ENCODE results near the gene HMCN2.

HMCN2 gene

GRCh38 chr9:130382636-130383349 is 117.2 kb downstream of the HMCN2 start:
- Histone ChIP-seq H3K36me3 (ENCODE audit: control insufficient read depth in 2 of 2, insufficient read depth in 2 of 2, low read length in 2 of 2) (no peaks in the 10 kb centered on the region), H3K27ac (ENCODE audit: low read depth in 2 of 2, low read length in 2 of 2) (no peak overlapping the region)

DNA sequence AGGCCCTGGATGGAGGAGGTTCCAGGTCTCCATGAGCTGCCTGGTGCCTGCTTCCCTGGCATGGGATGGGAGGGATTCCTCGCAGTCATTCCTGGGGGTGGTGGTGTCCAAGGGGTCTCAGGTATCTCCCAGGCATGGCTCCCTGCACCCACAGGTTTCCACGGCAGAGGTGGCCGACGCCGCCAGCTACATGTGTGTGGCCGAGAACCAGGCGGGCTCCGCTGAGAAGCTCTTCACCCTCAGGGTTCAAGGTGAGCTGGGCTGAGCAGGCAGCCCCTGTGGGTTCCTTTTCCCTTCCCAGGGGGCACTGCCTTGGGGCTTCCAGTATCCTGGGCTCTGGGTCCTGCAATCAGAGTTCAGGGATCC is 117.8 kb downstream of the HMCN2 start:
- Histone ChIP-seq H3K9ac (ENCODE audit: low read depth in 1 of 2, low read length in 2 of 2) (no peak overlapping the region), H3K27ac (ENCODE audit: low read depth in 2 of 2, low read length in 2 of 2) (no peak overlapping the region), H3K4me1 (ENCODE audit: control insufficient read depth in 2 of 2, insufficient read depth in 2 of 2, low read length in 2 of 2) (no peaks in the 10 kb centered on the region), H3K4me3 (ENCODE audit: low read length in 2 of 2) (no peak overlapping the region), H3K27me3 (ENCODE audit: control insufficient read depth in 2 of 2, insufficient read depth in 2 of 2, low read length in 2 of 2) (no peaks in the 10 kb centered on the region), H3K36me3 (ENCODE audit: control insufficient read depth in 2 of 2, insufficient read depth in 2 of 2, low read length in 2 of 2) (no peaks in the 10 kb centered on the region), H3K9me3 (ENCODE audit: control insufficient read depth in 2 of 2, low read length in 2 of 2) (no peaks in the 10 kb centered on the region)

More at GRCh38 chr9:130382636-130383349, 117.2 kb downstream of the HMCN2 start:
- no peaks in the 10 kb centered on the region for H3K9me3 ChIP-seq (ENCODE audit: control insufficient read depth in 2 of 2, low read length in 2 of 2)
- H3K4me3 ChIP-seq (ENCODE audit: low read length in 2 of 2), result no peak overlapping the region
- H3K9ac ChIP-seq (ENCODE audit: low read depth in 1 of 2, low read length in 2 of 2), result no peak overlapping the region
- no peaks in the 10 kb centered on the region for H3K4me1 ChIP-seq (ENCODE audit: control insufficient read depth in 2 of 2, insufficient read depth in 2 of 2, low read length in 2 of 2)
- H3K27me3 ChIP-seq (ENCODE audit: control insufficient read depth in 2 of 2, insufficient read depth in 2 of 2, low read length in 2 of 2), result no peaks in the 10 kb centered on the region

GRCh38 chr9:130383979-130384676 is 118.6 kb downstream of the HMCN2 start:
- Histone ChIP-seq H3K9ac (ENCODE audit: low read depth in 1 of 2, low read length in 2 of 2) (no peak overlapping the region), H3K27me3 (ENCODE audit: control insufficient read depth in 2 of 2, insufficient read depth in 2 of 2, low read length in 2 of 2) (no peaks in the 10 kb centered on the region), H3K27ac (ENCODE audit: low read depth in 2 of 2, low read length in 2 of 2) (no peak overlapping the region), H3K36me3 (ENCODE audit: control insufficient read depth in 2 of 2, insufficient read depth in 2 of 2, low read length in 2 of 2) (no peaks in the 10 kb centered on the region), H3K4me1 (ENCODE audit: control insufficient read depth in 2 of 2, insufficient read depth in 2 of 2, low read length in 2 of 2) (no peaks in the 10 kb centered on the region), H3K4me3 (ENCODE audit: low read length in 2 of 2) (no peak overlapping the region), H3K9me3 (ENCODE audit: control insufficient read depth in 2 of 2, low read length in 2 of 2) (no peaks in the 10 kb centered on the region)

DNA sequence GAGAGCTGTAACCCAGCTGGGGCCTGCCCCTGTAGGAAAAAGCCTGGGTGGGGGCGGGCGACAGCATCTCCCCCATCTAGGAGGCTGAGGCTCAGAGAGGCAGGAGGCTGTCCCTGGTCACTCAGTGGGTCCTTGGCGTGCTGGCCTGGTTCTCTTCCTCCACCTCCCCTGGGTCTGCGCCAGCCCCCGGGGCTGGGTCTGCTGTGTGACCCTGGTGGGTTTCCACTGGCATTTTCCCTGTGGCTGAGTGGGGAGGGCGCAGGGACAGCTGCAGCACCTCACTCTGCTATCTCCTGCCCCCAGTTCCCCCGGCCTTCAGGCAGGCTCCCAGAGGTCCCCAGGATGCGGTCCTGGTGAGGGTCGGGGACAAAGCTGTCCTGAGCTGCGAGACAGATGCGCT is 119.7 kb downstream of the HMCN2 start:
- Histone ChIP-seq H3K36me3 (ENCODE audit: control insufficient read depth in 2 of 2, insufficient read depth in 2 of 2, low read length in 2 of 2) (no peaks in the 10 kb centered on the region), H3K4me1 (ENCODE audit: control insufficient read depth in 2 of 2, insufficient read depth in 2 of 2, low read length in 2 of 2) (no peaks in the 10 kb centered on the region), H3K9me3 (ENCODE audit: control insufficient read depth in 2 of 2, low read length in 2 of 2) (no peaks in the 10 kb centered on the region), H3K27ac (ENCODE audit: low read depth in 2 of 2, low read length in 2 of 2) (no peak overlapping the region), H3K27me3 (ENCODE audit: control insufficient read depth in 2 of 2, insufficient read depth in 2 of 2, low read length in 2 of 2) (no peaks in the 10 kb centered on the region), H3K4me3 (ENCODE audit: low read length in 2 of 2) (no peak overlapping the region), H3K9ac (ENCODE audit: low read depth in 1 of 2, low read length in 2 of 2) (no peak overlapping the region)

- H3K27ac ChIP-seq (ENCODE audit: low read depth in 2 of 2, low read length in 2 of 2), result no peak overlapping the region
- H3K4me1 ChIP-seq (ENCODE audit: control insufficient read depth in 2 of 2, insufficient read depth in 2 of 2, low read length in 2 of 2), result peaks cover 0 to 9% of the 10 kb centered on the region in 2 donors
- H3K9me3 ChIP-seq (ENCODE audit: control insufficient read depth in 2 of 2, low read length in 2 of 2), result no peaks in the 10 kb centered on the region
- no peaks in the 10 kb centered on the region for H3K27me3 ChIP-seq (ENCODE audit: control insufficient read depth in 2 of 2, insufficient read depth in 2 of 2, low read length in 2 of 2)
- H3K4me3 ChIP-seq (ENCODE audit: low read length in 2 of 2), result no peak overlapping the region
- H3K36me3 ChIP-seq (ENCODE audit: control insufficient read depth in 2 of 2, insufficient read depth in 2 of 2, low read length in 2 of 2), result no peaks in the 10 kb centered on the region
- no peak overlapping the region for H3K9ac ChIP-seq (ENCODE audit: low read depth in 1 of 2, low read length in 2 of 2)
These were observed 121.8 kb downstream of the HMCN2 start for GRCh38 chr9:130387398-130387797.

DNA sequence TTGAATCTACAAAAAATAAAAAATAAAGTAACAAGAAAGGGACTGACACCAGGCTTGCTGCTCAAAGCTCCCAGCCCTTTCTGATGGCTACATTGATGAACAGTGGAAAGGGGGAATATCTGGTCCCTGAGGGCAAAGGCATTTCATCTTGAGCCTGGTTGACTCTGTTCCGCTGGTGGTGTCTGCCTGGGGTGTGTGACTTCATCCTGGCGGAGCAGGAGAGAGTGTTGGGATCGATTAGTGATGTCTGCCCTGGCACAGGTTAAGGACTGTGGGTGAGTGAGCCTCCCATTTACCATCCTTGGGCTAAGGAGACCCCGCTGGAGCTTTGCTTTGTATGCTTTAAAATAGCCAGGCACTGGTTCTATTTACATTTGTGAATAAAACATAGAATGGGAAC is 122.3 kb downstream of the HMCN2 start:
- no peaks in the 10 kb centered on the region for H3K36me3 ChIP-seq (ENCODE audit: control insufficient read depth in 2 of 2, insufficient read depth in 2 of 2, low read length in 2 of 2)
- H3K27me3 ChIP-seq (ENCODE audit: control insufficient read depth in 2 of 2, insufficient read depth in 2 of 2, low read length in 2 of 2), result no peaks in the 10 kb centered on the region
- no peak overlapping the region for H3K9ac ChIP-seq (ENCODE audit: low read depth in 1 of 2, low read length in 2 of 2)
- H3K4me1 ChIP-seq (ENCODE audit: control insufficient read depth in 2 of 2, insufficient read depth in 2 of 2, low read length in 2 of 2), result peaks cover 0 to 10% of the 10 kb centered on the region in 2 donors
- no peak overlapping the region for H3K4me3 ChIP-seq (ENCODE audit: low read length in 2 of 2)
- H3K27ac ChIP-seq (ENCODE audit: low read depth in 2 of 2, low read length in 2 of 2), result no peak overlapping the region
- H3K9me3 ChIP-seq (ENCODE audit: control insufficient read depth in 2 of 2, low read length in 2 of 2), result no peaks in the 10 kb centered on the region

GRCh38 chr9:130390390-130390789 is 124.8 kb downstream of the HMCN2 start:
- Histone ChIP-seq H3K4me1 (ENCODE audit: control insufficient read depth in 2 of 2, insufficient read depth in 2 of 2, low read length in 2 of 2) (peaks cover 0 to 10% of the 10 kb centered on the region in 2 donors), H3K9ac (ENCODE audit: low read depth in 1 of 2, low read length in 2 of 2) (no peak overlapping the region), H3K36me3 (ENCODE audit: control insufficient read depth in 2 of 2, insufficient read depth in 2 of 2, low read length in 2 of 2) (no peaks in the 10 kb centered on the region), H3K9me3 (ENCODE audit: control insufficient read depth in 2 of 2, low read length in 2 of 2) (no peaks in the 10 kb centered on the region), H3K27me3 (ENCODE audit: control insufficient read depth in 2 of 2, insufficient read depth in 2 of 2, low read length in 2 of 2) (no peaks in the 10 kb centered on the region), H3K27ac (ENCODE audit: low read depth in 2 of 2, low read length in 2 of 2) (no peak overlapping the region), H3K4me3 (ENCODE audit: low read length in 2 of 2) (no peak overlapping the region)

DNA sequence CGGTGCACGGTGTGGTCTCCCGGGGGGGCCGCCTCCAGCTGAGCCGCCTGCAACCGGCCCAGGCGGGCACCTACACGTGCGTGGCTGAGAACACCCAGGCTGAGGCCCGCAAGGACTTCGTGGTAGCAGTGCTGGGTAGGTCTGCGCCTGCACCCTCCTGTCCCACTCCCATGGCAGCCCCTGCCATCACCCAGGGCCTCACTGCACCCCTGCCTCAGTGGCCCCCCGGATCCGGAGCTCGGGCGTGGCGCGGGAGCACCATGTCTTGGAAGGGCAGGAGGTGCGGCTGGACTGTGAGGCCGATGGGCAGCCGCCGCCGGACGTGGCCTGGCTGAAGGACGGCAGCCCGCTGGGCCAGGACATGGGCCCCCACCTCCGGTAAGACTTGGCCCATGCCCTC is 125.4 kb downstream of the HMCN2 start:
- Histone ChIP-seq H3K36me3 (ENCODE audit: control insufficient read depth in 2 of 2, insufficient read depth in 2 of 2, low read length in 2 of 2) (no peaks in the 10 kb centered on the region), H3K4me1 (ENCODE audit: control insufficient read depth in 2 of 2, insufficient read depth in 2 of 2, low read length in 2 of 2) (peaks cover 0 to 10% of the 10 kb centered on the region in 2 donors), H3K4me3 (ENCODE audit: low read length in 2 of 2) (no peak overlapping the region), H3K27ac (ENCODE audit: low read depth in 2 of 2, low read length in 2 of 2) (no peak overlapping the region), H3K9me3 (ENCODE audit: control insufficient read depth in 2 of 2, low read length in 2 of 2) (no peaks in the 10 kb centered on the region), H3K27me3 (ENCODE audit: control insufficient read depth in 2 of 2, insufficient read depth in 2 of 2, low read length in 2 of 2) (no peaks in the 10 kb centered on the region), H3K9ac (ENCODE audit: low read depth in 1 of 2, low read length in 2 of 2) (no peak overlapping the region)

DNA sequence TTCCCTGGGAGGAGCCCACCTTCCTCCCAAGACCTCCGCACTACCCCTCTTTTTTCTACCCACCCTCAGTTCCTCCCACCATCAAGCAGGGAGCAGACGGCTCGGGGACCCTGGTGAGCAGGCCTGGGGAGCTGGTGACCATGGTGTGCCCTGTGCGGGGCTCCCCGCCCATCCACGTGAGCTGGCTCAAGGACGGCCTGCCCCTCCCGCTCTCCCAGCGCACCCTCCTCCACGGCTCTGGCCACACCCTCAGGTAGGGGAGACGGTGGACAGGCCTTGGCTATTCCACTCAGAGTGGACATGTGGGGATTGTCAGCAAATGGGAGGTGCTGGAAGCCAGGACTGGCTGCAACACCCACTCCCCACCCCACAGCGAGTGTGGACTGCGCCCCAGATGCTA is 126.3 kb downstream of the HMCN2 start:
- Histone ChIP-seq H3K27ac (ENCODE audit: low read depth in 2 of 2, low read length in 2 of 2) (no peak overlapping the region), H3K4me3 (ENCODE audit: low read length in 2 of 2) (no peak overlapping the region), H3K9me3 (ENCODE audit: control insufficient read depth in 2 of 2, low read length in 2 of 2) (no peaks in the 10 kb centered on the region), H3K36me3 (ENCODE audit: control insufficient read depth in 2 of 2, insufficient read depth in 2 of 2, low read length in 2 of 2) (no peaks in the 10 kb centered on the region), H3K4me1 (ENCODE audit: control insufficient read depth in 2 of 2, insufficient read depth in 2 of 2, low read length in 2 of 2) (peaks cover 0 to 10% of the 10 kb centered on the region in 2 donors), H3K27me3 (ENCODE audit: control insufficient read depth in 2 of 2, insufficient read depth in 2 of 2, low read length in 2 of 2) (no peaks in the 10 kb centered on the region), H3K9ac (ENCODE audit: low read depth in 1 of 2, low read length in 2 of 2) (peak overlapping the region in 1 of 2 donors; percentile 17)

- H3K27ac ChIP-seq (ENCODE audit: low read depth in 2 of 2, low read length in 2 of 2), result no peak overlapping the region
- H3K4me3 ChIP-seq (ENCODE audit: low read length in 2 of 2), result no peak overlapping the region
- no peaks in the 10 kb centered on the region for H3K27me3 ChIP-seq (ENCODE audit: control insufficient read depth in 2 of 2, insufficient read depth in 2 of 2, low read length in 2 of 2)
- H3K36me3 ChIP-seq (ENCODE audit: control insufficient read depth in 2 of 2, insufficient read depth in 2 of 2, low read length in 2 of 2), result no peaks in the 10 kb centered on the region
- H3K4me1 ChIP-seq (ENCODE audit: control insufficient read depth in 2 of 2, insufficient read depth in 2 of 2, low read length in 2 of 2), result peaks cover 0 to 15% of the 10 kb centered on the region in 2 donors
- no peaks in the 10 kb centered on the region for H3K9me3 ChIP-seq (ENCODE audit: control insufficient read depth in 2 of 2, low read length in 2 of 2)
- no peak overlapping the region for H3K9ac ChIP-seq (ENCODE audit: low read depth in 1 of 2, low read length in 2 of 2)
These were observed 128.1 kb downstream of the HMCN2 start for GRCh38 chr9:130393681-130394071.

All from mucosa of rectum (tissue), 2 donors.